Kidney epithelial cell (primary cell): ENCODE results near the gene IQCF5. TPM values are rescaled to one million over a fixed set of nuclear protein-coding genes. Genes with fewer than 3 reads are reported as not detected.

Experiments used
- DNase-seq: peaks from one replicate; pipeline ENCODE4 v3.0.0-alpha.2; 2010; ENCODE audit warnings: low read depth
- H3K27me3 ChIP-seq: 2 replicates; pipeline ENCODE4 v1.6.0; 2011; ENCODE audit warnings: low read length; ENCODE audit not compliant: control insufficient read depth, insufficient read depth
- H3K36me3 ChIP-seq: 2 replicates; pipeline ENCODE4 v1.5.1; 2011; ENCODE audit warnings: low read length; ENCODE audit not compliant: control insufficient read depth, insufficient read depth
- H3K4me3 ChIP-seq: 2 replicates; pipeline ENCODE4 v1.5.1; 2011; ENCODE audit warnings: low read depth, mild to moderate bottlenecking, control low read depth, low read length
- CTCF ChIP-seq: IDR thresholded peaks from 2 replicates; pipeline ENCODE4 v1.5.1; 2011; ENCODE audit warnings: mild to moderate bottlenecking, moderate library complexity, low read length, control low read depth, inconsistent platforms; ENCODE audit not compliant: insufficient read depth, poor library complexity, severe bottlenecking
- total RNA-seq: library from RNA; depleted of rRNA; stranded (reverse); fragments of >200 nt; gene quantifications from 2 replicates; pipeline ENCODE4 v1.2.3, GENCODE V29; 2015

IQCF5 gene
- total RNA-seq, 1 donor from 2014 or later: not detected

- DNase-seq: no peak
Observed at GRCh38 chr3:51897391-51897790, 22.0 kb upstream of the IQCF5 start.

GRCh38 chr3:51896607-51897305 is 21.4 kb upstream of the IQCF5 start:
- TF ChIP-seq CTCF: no peak
- H3K36me3 ChIP-seq: no peaks in the 10 kb centered on the region
- no peak overlapping the region for H3K4me3 ChIP-seq
- H3K27me3 ChIP-seq: no peaks in the 10 kb centered on the region
- DNase-seq: no peak

More at GRCh38 chr3:51897391-51897790, 22.0 kb upstream of the IQCF5 start:
- no peaks in the 10 kb centered on the region for H3K27me3 ChIP-seq
- H3K36me3 ChIP-seq: no peaks in the 10 kb centered on the region
- no peak for TF ChIP-seq CTCF
- H3K4me3 ChIP-seq: no peak overlapping the region

GRCh38 chr3:51894939-51895338 is 19.5 kb upstream of the IQCF5 start:
- DNase-seq: no peak
- no peak overlapping the region for H3K4me3 ChIP-seq
- TF ChIP-seq CTCF: no peak
- no peaks in the 10 kb centered on the region for H3K27me3 ChIP-seq
- no peaks in the 10 kb centered on the region for H3K36me3 ChIP-seq

- no peak for DNase-seq
- no peak for TF ChIP-seq CTCF
- Histone ChIP-seq H3K4me3 (no peak overlapping the region), H3K36me3 (no peaks in the 10 kb centered on the region), H3K27me3 (no peaks in the 10 kb centered on the region)
Observed at GRCh38 chr3:51894391-51894790, 19.0 kb upstream of the IQCF5 start.

- no peaks in the 10 kb centered on the region for H3K36me3 ChIP-seq
- DNase-seq: no peak
- TF ChIP-seq CTCF: no peak
- no peaks in the 10 kb centered on the region for H3K27me3 ChIP-seq
- H3K4me3 ChIP-seq: no peak overlapping the region
Observed at GRCh38 chr3:51891242-51892039, 16.0 kb upstream of the IQCF5 start.
